GM18511 (cell line): Measurements from ENCODE around the gene HCST.
A peak's percentile ranks its signal among the peaks of the same experiment; 100 is the strongest.
"Not testable (repeated sequence)": the region's sequence is repeated elsewhere in the genome, so short reads cannot be mapped to it uniquely, and the experiment has no call there.

Source experiments
- ATAC-seq: cut with Tn5 transposase; IDR thresholded peaks from one replicate; pipeline ENCODE4 v1.9.1; 2021; ENCODE audit warnings: mild to moderate bottlenecking, moderate library complexity; ENCODE audit not compliant: unreplicated experiment

The HCST gene

DNA sequence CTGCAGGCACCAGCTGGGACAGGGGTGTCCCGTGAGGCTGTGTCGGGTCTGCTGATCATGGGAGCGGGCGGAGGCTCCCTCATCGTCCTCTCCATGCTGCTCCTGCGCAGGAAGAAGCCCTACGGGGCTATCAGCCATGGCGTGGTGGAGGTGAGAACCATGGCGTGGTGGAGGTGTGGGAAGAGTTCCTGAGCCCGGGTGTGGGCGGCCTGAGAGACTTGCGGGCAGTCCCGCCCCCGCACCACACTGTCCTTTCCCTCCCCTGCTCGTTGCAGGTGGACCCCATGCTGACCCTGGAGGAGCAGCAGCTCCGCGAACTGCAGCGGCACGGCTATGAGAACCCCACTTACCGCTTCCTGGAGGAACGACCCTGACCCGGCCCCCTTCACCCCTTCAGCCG is 23.3 kb upstream of the HCST start:
- no peak for ATAC-seq

DNA sequence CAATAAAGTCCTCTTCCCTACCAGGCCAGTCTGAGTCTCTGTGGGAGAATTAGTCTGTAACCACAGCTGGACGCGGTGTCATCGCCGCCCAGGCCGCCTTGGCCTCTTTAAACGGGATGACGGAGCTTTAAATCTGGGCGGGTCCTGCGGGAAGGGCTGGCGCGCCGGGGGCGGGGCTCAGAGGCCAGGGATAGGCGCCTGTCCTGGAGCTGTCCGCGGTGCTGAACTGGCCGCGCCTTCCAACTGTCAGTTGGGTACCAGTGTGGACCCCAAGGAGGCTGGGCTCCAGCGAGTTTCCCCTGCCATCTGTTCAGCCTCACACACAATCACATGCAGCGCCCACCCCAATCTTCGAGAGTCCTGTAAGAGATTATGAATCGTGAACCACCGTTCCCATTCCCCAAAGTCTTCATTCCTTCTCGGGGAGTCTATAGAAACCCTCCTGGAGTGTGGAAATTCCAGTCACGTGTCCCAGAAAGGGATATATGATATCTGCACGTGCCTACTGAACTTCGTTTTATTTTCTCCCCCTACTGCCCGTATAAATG is 22.5 kb upstream of the HCST start:
- ATAC-seq, result no peak

DNA sequence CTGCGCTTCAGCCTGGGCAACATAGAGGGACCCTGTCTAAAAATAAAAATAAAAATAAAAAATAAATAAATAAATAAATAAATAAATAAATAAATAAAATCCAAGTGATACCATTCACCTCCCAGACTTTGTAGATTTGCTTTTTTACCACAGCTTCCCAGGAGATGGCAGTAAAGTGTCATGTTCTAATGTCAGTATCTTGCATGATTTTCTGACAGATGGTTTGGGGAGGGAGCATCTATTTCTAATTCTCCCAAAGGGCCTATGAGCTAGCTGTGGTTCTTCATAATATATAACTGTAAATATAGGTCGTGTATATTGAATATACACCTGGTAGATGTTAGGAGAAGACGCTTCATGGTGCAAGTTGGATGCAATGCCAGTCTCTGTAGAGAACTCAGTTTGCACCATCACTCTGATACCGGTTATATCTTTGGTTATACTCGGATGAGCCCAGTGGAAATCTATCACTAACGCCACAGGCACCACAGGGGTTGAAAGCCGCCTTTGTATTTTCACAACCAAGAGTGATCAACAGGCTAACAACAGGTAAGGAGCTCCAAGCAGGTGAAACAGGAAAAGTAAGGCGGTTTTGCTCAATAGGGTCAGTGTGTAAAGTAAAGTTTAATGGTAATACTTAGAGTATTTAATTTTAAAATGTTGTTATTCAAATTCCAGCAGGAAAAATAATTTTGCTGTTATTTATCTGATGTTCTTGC is 20.1 kb upstream of the HCST start:
- ATAC-seq, result no peak

DNA sequence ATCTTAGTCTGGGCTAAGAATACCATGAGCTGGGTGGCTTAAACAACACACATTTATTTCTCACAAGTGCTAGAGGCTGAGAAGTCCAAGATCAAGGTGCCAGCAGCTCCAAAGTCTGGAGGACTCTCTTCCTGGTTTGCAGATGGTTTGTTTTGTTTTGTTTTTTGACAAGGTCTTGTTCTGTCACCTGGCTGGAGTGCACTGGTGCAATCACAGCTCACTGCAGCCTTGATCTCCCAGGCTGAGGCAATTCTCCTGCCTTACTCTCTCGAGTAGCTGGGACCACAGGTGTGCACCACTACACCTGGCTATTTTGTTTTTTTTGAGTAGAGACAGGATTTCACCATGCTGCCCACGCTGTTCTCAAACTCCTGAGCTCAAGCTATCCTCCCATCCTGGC is 18.4 kb upstream of the HCST start:
- ATAC-seq, result no peak

DNA sequence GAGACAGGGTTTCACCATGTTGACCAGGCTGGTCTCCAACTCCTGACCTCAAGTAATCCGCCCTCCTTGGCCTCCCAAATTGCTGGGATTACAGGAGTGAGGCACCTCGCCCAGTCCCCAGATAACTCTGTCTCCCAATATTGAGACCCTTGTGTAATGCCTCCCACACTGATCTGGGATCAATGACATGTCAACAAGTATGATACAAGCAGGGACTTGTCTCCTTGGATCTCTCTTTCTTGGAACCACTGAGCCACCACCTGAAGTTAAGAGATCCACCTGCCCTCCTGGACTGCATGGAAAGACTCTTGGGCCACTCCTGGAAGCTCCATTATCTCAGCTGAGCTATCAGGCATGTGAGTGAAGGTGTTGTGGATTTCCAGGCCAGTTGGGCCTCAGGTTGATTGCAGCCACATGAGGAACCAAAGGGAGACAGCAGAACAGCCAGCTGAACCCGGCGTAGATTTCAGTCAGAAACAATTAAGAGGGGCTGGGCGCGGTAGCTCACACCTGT is 17.0 kb upstream of the HCST start:
- no peak for ATAC-seq

DNA sequence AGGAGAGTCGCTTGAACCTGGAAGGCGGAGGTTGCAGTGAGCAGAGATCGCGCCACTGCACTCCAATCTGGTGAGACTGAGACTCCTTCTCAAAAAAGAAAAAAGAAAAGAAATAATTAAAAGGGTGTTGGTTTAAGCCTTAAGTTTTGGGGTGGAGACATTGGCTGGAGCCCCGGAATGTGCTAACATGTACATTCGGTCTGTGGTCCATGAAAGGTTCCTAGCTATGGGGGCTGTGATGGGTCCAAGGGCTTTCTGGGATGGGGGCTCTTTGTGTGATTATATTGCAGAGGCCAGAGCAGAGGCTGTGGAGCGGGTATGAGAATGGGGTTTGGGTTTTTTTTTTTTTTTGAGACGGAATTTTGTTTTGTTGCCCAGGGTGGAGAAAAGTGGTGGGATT is 16.4 kb upstream of the HCST start:
- ATAC-seq, result no peak

DNA sequence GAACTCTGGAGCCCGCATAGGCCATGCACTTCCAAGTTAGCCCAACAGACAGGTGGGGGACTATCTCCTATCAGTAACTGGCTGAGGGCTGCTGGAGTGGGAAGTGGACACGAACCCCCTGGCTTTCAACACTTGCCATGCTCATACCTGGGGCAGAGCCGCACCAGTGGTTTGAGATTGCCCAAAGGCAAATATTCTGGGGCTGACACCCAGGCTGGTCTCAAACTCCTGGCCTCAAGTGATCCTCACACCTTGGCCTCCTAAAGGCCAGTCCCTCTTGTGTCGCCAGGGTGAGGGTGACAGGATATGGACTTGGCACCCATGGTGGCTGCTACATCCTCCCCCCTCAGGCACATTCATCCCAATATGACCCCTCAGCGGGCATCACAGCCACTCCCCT is 15.1 kb upstream of the HCST start:
- no peak for ATAC-seq

DNA sequence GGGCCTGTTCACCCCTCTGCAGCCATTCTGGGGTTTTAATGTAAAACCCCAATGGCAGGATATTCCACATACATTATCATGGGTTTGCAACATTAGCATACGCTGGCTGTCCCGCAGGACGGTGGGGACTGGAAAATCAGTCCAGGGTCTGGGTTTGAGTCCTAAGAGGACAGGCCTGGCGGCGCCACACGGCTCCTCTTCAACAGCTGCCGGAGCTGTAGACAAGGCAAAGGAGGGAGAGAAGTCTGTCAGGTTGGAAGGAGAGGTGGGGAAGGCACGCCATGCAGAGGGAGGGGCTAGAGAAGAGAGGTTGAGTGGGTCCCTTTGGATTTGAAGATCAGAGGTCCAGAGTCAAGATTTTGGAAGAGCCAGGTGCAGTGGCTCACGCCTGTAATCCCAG is 13.9 kb upstream of the HCST start:
- ATAC-seq, result no peak

DNA sequence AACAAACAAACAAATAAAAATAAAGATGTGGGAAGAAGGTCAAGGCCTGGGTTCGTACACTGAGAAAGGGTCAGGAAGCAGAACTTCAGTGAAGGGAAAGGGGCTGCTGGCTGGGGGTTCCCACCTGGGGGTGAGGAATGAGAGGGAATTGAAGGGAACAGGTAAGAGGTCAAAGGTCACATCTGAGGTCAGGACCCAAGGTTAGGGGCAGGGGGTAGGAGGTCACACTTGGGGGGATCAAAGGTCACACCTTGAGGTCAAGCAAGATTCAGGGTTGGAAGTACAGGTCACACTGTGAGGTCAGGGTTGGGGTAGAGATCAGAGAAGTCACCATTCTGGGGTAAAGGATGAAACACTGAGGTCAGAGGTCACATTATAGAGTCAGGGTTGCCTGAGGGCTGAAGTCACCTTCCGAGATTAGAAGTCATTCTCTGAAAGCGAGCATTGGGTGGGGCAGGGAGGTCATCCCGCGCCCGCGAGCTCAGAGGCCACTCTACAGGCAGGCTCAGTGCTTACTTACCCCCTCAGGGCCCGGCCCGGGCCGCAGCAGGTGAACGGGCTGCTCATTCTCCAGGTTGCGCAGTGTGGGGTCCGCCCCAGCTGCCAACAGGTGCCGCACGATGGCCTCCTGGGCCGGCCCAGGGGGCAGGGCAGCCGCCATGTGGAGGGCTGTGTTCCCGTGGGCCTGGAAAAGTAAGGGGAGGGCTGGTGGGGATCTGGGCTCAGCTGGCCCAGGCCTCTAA is 12.8 kb upstream of the HCST start:
- no peak for ATAC-seq

DNA sequence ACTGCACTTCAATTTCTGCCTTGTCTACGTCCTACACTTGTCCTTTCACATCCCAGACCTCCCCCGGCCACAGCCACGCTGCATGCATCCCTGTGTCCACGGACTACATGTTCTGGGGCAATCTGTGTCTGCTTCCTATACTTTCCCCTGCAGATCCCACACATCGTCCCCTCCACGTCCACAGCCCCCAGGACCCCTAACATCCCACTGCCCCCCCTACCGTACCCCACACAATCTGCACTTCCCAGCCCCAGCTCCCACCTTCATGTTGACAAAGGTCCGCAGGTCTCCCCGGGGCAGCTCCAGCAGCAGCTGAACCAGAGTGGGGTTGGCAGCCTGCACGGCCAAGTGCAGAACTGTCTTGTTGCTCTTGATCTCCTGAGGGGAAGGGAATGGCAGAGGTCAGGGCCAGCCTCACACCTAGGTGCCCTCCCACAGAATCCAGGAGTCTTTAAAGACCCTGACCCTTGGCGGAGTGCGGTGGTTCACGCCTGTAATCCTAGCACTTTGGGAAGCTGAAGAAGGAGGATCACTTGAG is 12.1 kb upstream of the HCST start:
- ATAC-seq, result no peak

DNA sequence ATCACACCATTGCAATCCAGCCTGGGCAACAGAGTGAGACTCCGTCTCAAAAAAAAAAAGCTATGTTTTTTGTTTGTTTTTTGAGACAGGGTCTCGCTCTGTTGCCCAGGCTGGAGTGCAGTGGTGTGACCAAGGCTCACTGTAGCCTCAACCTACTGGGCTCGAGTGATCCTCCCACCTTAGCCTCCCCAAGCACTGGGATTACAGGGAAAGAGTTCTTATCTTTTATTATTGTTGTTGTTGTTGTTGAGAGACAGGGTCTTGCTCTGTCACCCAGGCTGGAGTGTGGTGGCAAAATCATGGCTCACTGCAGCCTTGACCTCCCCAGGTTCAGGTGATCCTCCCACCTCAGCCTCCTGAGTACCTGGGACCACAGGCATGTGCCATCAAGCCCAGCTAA is 10.5 kb upstream of the HCST start:
- ATAC-seq, result not testable (repeated sequence)

DNA sequence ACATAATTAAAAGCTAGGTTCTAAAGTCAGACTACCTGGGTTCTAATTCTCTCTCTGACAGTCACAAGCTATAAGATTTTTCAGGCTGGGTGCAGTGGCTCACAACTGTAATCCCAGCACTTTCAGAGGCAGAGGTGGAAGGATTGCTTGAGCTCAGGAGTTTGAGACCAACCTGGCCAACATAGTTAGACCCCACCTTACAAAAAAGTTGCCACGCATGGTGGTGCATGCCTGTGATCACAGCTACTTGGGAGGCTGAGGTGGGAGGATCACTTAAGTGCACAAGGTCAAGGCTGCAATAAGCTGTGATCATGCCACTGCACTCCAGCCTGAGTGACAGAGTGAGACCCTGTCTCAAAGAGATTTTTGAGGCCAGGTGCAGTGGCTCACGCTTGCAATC is 8.0 kb upstream of the HCST start:
- no peak for ATAC-seq

DNA sequence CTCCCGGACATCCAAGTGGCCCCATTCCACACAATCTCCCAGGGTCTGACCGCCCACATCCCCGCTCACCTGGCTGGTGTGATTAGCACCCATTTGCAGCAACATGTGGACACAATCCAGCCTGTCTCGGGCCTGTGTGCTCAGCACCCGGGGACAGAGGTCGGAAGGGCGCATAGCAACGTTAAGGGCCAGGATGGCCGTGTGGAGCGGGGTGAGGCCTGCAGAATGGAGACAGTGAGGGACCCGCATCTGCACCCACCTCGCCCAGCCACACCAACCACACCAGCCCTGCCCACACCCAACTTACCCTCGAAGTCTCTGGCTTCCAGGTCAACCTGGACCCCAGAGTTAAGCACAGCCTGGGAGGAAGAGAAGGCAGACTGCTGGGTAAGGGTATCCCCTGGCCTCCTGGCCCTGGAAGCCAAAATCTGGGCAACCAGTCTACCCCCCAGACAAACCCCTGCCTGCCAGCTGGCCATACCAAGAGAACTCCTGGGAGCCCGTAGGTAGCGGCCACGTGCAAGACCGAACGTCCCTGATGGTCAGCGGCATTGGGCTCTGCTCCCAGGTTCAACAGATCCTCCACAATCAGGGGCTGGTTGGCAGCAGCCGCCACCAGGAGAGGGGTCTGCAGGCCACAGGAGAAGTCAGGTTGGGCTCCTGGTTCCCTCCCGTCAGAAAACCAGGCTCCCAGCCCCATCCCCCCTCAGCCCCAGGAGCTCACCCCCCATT is 6.3 kb upstream of the HCST start:
- no peak for ATAC-seq

DNA sequence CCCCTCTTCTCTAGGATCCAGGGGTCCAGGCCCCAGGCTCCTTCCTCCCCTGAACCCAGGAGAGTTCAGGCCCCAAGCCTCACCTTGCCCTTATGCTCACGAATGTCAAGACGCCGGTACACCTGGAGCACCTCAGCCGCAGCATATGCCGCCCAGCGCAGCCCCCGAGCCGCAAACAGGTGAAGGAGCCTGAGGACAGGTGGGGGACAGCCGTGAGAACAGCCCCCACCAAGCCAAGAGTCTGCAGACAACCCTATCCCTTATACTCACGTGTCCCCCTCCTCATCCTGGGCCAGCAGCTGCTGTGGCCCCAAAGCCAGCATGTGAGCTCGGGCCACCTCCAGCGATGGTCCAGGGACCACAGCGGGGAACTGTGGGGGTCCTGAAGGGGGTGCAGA is 5.7 kb upstream of the HCST start:
- no peak for ATAC-seq

DNA sequence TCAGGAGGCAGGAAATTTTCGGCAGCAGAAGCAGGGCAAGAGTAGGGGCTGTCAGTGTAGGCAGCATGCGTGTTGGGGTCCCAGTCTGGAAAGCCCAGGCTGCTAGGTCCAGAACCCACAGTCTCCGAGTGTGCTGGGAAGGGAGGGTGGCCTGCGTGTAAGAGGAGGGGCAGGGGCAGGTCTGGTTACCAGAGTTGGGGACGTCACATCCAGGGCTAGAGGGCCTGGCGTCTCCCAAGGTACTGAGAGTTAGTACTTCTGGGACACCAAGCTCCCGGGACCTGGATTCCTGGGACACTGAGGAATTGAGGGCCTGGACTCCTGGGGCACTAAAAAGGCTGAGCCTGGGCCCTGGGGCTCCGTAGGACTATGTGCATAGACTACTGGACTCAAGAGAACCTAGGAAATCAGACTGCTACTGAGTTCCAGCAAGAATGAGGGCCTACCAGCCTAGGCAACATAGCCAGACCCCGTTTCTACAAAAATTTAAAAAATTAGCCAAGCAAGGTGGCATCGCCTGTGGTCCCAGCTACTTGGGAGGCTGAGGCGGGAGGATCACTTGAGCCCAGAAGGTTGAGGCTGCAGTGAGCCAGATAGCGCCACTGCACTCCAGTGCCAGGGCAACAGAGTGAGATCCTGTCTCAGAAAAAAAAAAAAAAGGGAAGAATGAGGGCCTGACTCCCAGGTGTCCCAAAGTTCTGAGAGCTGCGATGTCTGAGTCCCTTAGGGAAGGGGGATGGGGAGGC is 4.5 kb upstream of the HCST start:
- ATAC-seq, result no peak

DNA sequence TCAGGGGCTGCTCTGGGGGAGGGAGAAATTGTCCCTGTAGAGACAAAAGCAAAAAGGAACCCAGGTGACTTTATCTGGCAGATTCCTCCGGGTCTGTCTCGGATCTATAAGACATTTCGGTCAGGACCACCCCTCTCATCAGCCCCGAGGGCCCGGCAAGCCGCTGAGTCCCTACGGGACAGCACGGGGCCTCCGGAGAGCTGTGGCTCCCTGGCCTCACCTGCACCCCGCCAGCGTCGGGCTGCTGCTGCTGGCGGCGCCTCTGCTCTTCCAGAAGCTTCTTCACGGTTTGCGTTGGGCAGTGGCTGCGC is 3.9 kb upstream of the HCST start:
- ATAC-seq, result no peak

DNA sequence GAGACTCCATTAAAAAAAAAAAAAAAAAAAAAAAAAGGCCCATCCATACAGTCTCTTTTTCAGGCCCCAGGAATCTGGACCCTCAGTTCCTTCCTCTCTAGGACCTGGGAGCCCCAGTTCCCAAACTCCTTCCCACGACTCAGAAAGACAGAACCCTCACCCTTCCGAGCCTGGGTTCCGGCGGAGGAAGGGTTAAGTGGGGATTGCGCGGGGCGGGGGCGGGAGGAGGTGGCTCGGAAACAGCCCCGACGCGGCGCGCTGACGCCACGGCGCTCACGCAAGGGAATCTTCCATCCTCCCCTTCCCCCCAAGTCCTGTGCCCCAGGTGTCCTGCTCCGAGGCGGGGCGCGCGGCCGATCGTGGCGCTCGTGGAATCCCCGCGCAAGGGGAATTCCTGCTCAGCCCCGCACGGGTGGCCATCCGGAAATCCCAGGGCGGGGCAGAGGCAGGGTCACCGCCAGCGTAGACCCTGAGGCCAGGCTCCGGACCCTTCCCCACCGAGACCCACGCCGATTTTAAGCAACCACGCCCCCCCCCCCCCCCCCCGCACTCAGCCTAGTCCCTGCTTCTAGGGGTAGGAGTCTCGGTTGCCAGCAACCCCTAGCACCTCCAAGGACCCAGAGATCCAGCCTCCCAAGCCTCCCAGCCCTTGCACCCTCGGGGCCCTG is 2.6 kb upstream of the HCST start:
- peak; percentile 42 for ATAC-seq

DNA sequence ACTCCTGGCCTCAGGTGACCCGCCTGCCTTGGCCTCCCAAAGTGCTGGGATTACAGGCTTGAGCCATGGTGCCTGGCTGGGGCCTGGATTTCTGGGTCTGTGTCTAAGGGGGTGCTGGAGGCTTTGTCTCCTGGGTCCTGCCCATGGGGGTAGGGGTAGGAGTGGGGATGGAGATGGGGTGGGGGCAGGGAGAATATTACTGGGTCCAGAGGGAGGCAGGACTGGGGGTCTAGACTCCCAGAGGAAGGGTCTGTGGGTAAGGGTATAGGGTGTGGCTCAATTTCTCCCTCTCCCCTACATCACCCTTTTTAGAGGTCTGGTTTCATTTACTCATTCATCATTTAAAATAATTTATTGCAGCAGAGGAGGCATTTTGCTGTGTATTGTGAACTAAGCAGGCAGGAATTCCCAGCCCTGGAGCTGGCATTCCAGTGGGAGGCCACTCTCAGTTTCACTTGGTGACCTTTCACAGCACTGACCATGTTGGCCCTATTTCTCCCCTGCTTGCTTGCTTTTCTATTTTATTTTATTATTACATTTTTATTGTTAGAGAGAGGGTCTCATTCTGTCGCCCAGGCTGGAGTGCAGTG is 1.2 kb upstream of the HCST start:
- no peak for ATAC-seq

DNA sequence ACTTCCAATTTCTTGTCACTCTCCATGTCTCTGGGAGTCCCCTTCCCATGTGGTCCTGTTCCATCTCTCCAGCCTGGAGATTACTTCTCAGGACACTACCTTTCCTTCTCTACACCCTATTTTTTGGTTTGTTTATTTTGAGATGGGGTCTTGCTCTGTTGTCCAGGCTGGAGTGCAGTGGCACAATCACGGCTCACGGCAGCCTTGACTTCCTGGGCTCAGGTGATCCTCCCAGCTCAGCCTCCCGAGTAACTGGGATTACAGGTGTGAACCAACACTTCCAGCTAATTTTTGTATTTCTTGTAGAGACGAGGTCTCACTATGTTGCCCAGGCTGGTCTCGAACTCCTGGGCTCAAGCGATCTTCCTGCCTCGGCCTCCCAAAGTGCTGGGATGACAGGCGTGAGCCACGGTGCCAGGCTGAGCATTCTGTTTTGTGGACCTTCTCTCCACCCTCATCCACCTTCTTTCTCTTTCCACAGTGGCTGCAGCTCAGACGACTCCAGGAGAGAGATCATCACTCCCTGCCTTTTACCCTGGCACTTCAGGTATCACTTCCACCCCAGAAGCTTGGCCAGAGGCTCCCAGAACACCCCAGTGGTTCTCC is 644 bp downstream of the HCST start:
- no peak for ATAC-seq
